NK-92 (cell line): ENCODE results near the gene DLEC1.
"Not testable (repeated sequence)": the region's sequence is repeated elsewhere in the genome, so short reads cannot be mapped to it uniquely, and the experiment has no call there.

Source experiments
- DNase-seq: peaks from one replicate; lab custom pipeline; 2025; ENCODE audit not compliant: unreplicated experiment; lab: John Stamatoyannopoulos, UW

Gene DLEC1

DNA sequence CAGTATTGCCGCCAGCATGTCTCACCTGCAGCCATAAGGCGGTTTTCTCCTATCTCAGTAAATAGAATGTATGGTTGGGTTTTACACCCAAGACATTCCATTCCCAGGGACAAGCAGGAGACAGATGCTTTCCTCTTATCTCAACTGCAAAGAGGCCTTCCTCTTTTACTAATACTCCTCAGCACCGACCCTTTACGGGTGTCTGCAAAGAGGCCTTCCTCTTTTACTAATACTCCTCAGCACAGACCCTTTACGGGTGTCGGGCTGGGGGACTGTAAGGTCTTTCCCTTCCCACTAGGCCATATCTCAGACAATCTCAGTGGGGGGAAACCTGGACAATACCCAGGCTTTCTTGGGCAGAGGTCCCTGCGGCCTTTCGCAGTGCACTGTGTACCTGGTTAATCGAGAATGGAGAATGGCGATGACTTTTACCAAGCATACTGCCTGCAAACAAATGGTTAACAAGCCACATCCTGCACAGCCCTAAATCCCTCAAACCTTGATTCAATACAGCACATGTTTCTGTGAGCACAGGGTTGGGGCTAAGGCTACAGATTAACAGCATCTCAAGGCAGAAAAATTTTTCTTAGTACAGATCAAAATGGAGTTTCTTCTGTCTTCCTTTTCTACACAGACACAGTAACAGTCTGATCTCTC is 96.7 kb downstream of the DLEC1 start:
- not testable (repeated sequence) for DNase-seq

DNA sequence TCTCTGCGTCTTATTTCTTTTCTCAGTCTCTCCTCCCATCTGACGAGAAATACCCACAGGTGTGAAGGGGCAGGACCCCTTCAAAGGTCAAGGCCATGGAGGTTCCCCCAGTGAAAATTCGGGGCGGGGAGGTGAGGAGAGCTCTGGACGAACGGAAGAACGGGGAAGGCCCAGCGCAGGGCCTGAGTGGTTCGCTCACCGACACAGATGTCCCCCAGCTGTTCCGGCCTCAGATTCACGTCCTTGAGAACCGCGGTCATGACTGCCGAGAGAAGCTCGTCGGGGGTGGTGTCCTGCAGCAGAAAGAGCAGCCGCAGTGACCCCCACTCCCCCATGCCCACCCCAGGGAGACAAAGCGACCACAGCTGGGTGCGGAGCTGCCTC is 97.4 kb downstream of the DLEC1 start:
- DNase-seq: no peak

DNA sequence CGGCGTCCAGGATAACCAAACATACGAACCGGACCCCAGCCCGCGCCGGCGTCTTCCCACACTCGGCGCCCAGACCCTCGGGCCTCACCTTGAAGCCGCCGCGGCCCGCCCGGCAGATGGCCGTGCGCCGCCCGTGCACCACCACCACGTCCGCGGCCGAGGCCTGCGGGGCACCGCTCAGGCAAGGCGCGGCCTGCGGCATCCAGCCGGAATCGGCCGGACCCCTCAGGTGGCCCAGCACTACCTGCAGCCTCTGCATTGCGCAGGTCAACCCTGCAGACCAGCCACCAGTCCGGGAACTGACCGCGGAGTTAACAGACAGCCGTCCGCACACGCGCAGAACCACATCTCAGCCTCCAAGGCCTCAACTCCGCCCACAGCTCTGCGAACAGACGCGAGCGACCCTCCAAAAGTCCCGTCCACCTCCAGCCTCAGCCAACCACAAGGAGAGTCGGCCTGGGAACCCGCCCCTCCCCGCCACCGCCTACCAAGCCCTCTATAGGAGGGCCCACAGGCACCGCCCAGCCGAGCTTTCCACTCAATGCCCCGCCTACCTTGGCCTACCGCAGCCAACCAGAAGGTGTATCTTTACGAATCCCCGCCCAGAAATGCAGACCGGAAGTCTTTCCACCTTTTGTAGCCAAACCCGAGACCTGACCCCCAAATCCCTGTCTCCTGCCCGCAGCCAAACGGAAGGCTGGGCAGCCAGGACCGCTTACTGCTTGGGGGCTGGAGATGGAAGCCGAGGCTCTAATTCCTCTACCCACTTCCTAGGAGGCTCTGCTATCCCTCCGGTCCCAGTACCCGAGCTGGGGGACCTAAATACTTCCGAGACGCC is 98.0 kb downstream of the DLEC1 start, which contains the start of gene ACAA1:
TSS of gene ACAA1 (minus strand) at position 351 of the 838 bp plus-strand sequence. CDS start at position 259, 92 bp downstream.
- peak; percentile 93 for DNase-seq

DNA sequence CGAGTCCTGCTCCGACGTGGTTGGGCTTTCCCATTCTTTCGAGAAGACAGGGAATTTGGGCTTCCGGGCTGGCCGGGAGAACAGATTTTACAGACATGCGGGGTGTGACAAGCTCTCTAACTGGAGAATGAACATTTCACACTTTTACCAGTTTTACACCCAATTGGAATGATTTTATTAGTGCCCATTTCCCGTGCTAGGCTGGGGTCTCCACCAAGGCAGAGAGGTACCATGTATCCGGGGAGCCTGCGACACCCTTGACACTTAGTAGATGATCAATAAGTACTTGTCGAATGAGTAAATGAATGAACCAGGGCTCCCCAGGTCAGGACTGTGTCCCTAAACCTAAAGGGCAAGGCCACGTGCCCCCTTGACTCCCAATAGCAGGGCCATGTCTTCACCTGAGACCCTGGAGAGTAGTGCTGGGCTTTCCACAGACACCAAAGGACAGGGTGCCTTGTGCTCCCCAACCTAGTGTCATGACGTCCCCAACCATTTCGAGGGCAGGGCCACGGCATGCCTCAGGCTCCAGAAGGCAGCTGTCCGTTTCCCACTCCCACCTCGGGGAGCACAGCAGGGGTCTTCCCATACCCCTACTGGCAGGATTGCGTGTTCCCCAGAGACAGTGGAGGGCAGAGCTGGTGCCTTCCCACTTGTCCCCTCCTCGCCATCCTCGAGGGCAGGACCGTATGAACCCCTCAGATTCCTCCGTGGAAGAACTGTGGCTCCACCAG is 98.8 kb downstream of the DLEC1 start:
- no peak for DNase-seq

DNA sequence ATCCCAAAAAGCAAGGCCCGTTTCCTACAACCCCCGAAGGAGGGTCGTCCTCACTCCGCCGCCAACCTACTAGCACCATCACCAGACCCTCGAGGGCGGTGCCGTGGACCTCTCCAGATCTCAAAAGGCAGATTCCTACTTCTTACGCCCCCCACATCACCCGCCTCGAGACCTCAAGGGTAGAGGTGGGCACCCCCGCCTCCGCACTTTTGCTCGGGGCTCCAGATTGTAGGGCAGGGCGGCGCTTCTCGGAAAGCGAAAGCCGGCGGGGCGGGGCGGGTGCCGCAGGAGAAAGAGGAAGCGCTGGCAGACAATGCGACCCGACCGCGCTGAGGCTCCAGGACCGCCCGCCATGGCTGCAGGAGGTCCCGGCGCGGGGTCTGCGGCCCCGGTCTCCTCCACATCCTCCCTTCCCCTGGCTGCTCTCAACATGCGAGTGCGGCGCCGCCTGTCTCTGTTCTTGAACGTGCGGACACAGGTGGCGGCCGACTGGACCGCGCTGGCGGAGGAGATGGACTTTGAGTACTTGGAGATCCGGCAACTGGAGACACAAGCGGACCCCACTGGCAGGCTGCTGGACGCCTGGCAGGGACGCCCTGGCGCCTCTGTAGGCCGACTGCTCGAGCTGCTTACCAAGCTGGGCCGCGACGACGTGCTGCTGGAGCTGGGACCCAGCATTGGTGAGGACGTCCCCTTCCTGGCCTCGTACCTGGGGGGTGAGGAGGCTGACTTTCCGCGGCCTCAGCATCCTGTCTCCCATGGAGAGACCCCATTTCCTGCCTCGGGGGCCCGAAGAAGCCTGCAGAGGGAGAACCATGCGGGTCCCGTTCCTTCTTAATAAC is 99.6 kb downstream of the DLEC1 start, which contains the start of gene MYD88:
TSS of gene MYD88 (plus strand) at position 313 of the 842 bp plus-strand sequence. CDS start at position 353, 40 bp downstream.
- peak; percentile 19 for DNase-seq

DNA sequence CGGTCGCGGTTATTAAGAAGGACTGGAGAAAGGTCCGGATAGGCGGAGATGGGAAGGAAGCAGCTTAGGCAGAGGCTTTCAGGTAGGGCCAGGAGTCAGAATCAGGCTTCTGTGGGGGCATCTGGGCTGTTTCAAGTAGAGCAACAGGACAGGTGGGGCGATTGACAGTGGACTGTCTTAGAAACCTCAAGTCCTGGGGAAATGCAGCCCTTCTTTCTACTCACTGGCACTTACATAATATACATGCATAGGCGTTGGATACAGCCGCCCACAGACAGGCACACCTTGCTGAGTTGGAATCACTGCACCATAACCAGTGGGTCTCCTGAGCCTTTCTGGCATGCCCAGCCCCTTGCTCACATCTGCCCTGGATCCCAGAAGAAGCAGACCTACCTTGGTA is 100.2 kb downstream of the DLEC1 start:
- DNase-seq: no peak

DNA sequence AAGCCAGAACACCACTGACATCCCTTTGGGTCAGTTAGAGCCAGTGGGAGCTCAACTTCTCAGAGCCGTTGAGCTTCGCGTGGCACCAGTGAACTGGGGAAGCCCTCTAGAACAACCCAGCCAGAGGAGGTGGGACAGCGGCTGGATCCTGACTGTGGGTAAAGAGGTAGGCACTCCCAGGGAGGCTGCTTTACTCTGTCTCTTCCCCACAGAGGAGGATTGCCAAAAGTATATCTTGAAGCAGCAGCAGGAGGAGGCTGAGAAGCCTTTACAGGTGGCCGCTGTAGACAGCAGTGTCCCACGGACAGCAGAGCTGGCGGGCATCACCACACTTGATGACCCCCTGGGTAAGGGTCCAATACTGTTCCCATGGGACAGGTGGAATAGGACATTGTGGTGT is 100.6 kb downstream of the DLEC1 start:
- no peak for DNase-seq

DNA sequence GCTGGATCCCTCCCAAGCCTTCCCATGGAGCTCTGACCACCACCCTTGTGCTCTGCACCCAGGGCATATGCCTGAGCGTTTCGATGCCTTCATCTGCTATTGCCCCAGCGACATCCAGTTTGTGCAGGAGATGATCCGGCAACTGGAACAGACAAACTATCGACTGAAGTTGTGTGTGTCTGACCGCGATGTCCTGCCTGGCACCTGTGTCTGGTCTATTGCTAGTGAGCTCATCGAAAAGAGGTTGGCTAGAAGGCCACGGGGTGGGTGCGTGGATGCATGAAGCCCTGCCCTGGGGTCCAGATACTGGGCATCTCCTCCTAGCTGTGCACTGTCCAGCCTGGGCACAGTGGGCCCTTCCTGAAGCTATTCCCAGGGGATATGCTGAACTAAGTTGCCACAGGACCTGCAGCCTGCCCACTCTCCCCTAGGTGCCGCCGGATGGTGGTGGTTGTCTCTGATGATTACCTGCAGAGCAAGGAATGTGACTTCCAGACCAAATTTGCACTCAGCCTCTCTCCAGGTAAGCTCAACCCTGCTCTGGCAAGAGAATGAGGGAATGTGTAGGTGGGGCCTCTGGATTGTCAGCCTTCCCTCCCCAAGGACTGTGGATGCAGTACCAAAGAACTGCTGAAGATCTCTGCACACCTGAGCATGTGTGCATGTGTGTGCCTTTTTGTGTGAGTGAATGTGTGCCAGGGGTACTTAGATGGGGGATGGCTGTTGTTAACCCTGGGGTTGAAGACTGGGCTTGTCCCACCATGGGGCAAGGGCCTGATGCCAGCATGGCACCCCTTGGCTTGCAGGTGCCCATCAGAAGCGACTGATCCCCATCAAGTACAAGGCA is 101.5 kb downstream of the DLEC1 start:
- no peak for DNase-seq

DNA sequence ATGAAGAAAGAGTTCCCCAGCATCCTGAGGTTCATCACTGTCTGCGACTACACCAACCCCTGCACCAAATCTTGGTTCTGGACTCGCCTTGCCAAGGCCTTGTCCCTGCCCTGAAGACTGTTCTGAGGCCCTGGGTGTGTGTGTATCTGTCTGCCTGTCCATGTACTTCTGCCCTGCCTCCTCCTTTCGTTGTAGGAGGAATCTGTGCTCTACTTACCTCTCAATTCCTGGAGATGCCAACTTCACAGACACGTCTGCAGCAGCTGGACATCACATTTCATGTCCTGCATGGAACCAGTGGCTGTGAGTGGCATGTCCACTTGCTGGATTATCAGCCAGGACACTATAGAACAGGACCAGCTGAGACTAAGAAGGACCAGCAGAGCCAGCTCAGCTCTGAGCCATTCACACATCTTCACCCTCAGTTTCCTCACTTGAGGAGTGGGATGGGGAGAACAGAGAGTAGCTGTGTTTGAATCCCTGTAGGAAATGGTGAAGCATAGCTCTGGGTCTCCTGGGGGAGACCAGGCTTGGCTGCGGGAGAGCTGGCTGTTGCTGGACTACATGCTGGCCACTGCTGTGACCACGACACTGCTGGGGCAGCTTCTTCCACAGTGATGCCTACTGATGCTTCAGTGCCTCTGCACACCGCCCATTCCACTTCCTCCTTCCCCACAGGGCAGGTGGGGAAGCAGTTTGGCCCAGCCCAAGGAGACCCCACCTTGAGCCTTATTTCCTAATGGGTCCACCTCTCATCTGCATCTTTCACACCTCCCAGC is 102.4 kb downstream of the DLEC1 start:
- DNase-seq: no peak

DNA sequence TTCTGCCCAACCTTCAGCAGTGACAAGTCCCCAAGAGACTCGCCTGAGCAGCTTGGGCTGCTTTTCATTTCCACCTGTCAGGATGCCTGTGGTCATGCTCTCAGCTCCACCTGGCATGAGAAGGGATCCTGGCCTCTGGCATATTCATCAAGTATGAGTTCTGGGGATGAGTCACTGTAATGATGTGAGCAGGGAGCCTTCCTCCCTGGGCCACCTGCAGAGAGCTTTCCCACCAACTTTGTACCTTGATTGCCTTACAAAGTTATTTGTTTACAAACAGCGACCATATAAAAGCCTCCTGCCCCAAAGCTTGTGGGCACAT is 102.9 kb downstream of the DLEC1 start:
- no peak for DNase-seq

DNA sequence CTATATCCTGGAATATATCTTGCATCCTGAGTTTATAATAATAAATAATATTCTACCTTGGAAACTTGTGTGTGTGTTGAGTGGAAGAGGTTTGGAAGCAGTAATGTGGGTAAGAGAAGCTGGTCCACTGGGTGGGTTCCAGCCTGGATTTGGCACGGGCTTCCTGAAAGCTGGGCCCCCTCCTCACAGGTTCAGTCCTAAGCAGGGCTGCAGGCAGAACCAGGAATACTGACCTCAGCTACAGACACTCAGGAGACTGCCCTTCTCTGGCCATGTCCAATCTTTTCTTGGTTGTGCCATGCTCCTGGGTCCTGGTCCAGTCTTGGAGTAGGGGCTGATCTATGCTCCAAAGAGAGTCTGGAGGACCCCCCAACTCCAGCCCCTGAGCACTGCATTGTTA is 104.0 kb downstream of the DLEC1 start:
- DNase-seq: no peak

DNA sequence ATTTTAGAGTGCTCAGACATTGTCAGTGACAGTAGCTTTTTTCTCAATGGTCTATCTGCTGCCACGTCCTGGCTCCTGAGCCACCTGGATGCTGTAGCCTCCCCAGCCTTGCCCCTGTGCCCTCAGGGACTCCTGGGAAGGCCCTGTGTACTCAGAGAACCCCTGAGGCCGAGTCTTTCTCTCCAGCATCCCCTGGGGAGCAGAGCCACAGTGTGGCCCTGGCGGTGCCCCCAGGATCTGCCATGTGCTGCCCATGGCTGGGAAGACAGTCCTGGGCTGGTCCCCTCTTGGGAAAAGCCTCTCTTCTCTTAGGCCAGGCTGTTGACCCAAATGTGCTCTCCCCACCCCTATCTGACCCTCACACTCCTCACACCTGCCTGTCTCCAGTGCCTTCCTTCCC is 104.5 kb downstream of the DLEC1 start:
- DNase-seq: no peak

DNA sequence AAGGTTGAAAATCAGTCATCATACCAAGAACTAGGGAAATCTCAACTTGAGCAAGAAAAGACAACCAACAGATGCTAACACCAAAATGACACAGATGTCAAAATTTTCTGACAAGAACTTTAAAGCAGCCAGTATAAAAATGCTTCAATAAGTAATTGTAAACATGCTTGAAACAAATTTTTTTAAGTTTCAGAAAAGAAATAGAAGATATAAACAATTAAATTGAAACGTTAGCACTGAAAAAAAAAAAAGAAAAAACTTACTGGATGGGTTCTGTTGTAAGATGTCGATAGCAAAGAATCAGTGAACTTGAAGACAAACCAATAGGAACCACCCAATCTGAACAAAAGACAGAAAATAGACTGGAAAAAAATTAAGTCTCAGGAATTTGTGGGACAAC is 107.5 kb downstream of the DLEC1 start:
- DNase-seq: no peak

DNA sequence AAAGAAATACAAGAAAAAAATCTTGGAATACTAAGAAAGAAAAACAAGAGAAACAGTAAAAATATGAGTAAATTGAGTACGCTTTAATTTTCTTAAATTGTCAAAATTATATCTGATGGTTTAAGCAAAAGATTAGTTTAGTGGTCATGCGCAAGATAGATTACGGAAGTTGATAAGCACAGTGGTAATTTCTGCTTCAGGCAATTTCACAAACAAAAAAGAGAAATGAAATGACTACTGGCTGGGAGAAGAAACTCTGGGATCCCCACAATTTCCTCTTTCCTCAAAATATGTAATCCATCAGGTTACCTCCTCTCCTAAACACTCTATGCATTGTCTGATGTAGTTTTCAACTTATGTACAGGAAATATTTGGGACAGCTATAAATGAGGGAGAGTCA is 108.4 kb downstream of the DLEC1 start:
- no peak for DNase-seq

DNA sequence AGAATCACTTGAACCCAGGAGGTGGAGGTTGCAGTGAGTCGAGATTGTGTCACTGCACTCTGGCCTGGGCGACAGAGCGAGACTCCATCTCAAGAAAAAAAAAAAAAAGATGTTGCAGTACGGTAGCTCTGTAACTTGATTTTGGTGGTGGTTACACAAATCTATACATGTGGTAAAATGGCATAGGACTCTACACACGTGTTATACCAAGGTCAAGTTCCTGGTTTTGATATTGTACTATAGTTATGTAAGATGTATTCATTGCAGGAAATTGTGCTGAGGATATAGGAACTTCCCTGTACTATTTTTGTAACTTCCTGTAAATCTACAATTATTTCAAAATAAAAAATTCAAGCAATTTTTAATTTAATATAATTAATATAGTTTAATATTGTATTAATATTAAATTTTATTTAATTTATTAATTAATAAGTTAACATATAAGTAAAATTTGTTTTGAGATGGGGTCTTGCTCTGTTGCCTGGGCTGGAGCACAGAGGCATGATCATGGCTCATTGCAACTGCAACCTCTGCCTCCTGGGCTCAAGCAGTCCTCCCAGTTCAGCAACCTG is 109.4 kb downstream of the DLEC1 start:
- no peak for DNase-seq

DNA sequence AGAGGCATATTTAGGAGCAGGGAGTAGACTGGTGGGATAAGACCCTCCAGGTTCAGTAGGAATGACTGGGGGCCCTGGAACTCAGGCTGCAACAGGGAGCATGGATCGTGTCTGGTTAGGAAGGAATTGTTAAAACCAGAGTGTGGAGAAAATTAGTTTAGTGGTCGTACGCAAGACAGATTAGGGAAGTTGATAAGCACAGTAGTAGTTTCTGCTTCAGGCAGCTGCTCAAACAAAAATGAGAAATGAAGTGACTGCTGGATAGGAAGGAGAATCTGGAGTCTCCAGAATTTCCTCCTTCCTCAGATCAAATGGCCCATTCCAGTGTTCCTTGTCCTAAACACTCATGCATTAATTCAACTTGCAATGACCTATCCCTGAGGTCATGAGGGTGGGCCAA is 110.7 kb downstream of the DLEC1 start:
- no peak for DNase-seq

DNA sequence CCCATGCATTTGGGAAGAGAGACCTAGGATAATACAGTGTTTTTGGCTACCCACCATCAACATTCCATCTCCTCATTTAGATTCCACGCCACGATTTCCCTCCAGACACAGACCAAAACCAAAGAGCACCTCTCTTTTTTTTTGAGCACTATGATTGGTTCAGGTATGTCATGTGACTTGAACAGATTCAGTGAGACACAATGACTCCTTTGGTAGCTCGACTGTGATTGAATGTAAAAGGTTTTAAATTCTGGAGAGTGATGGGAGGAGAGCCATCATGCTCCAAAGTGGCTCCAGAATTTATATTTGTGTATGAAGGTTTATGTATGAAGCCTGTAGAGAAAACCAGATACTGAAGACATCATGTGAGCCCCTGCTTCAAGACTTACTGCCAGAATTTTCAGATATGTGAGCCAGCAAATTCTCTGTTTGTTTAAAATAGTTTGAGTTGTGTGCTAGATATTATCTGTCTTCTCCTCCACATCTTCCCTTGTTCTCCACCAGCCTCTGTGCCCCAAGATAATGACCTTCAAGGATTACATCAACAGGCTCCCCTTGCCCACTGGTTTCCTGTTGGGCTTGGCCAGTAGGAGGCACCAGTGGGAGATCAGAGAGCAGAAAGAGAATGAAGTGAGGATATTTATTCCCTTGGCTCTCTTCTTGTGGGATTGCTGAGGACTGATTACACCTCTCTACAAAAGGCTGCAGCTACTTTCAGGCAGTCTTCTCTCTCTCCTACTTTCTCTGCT is 111.9 kb downstream of the DLEC1 start:
- DNase-seq: no peak

DNA sequence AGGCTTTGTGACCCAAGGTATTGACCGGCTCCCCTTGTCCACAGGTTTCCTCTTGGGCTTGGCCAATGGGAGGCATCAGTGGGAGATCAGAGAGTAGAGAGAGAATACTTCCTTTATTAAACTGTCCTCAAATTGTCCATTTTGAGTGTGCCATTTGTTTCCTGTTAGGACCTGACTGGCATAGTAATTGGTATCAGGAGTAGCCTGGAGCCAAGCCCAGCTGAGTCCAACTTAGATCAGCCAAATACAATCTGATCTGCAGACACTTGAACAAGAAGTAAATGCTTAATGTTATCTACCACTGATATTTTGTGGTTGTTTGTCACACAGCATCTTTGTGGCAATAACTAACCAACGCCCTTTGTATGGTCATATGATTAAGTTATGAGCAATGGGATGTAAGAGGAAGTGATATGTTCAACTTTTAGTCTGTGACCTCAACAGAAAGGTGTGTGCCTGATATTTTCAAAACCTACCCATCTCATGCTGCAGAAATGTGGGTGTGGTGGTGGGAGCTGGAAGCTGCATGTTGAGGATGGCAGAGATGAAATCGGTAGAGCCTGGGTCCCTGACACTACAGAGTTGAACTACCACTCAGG is 112.8 kb downstream of the DLEC1 start:
- no peak for DNase-seq
